ENCODE measurements around the gene ZNF445. TPM values are rescaled to one million over a fixed set of nuclear protein-coding genes. Genes with fewer than 3 reads are reported as not detected.

Gene ZNF445
- total and polyA plus RNA-seq, 2 of the 8 experiments (the other 6 are each of a cell fraction or from before 2014, with no cell fraction given) = 3.3 to 26.3 TPM

GRCh38 chr3:44445786-44446185, 31.7 kb downstream of the ZNF445 start (continued):
- TF ChIP-seq SRF (IDR thresholded peaks at IDR 0.05; ENCODE audit: low read depth, low read length) (no peak), RXRA (IDR thresholded peaks at IDR 0.05; ENCODE audit: insufficient read depth, low read depth, low read length) (no peak)
